Gastrocnemius medialis (tissue), 4 donors: ENCODE results near the gene NTM.

Experiments used
- POLR2A ChIP-seq, 2 donors: fragments of 450-650 bp; IDR thresholded peaks; one replicate each; pipeline ENCODE4 v1.6.1; 2017; ENCODE audit warnings: antibody characterized with exemption in 2 of 2, mild to moderate bottlenecking in 2 of 2, moderate library complexity in 2 of 2
- TF ChIP-seq, protein P1 (sequence below), 5 experiments: fragments of 450-650 bp in 3 of 5; fragments of 200-600 bp in 2 of 5; sonication (generic) in 2 of 5; IDR thresholded peaks in 4 of 5; conservative IDR thresholded peaks in 1 of 5; 1 replicate in 4 of 5; 2 replicates in 1 of 5; pipeline ENCODE4 v1.5.1; 2016 to 2019; ENCODE audit warnings: antibody characterized with exemption in 5 of 5, mild to moderate bottlenecking in 3 of 5, moderate library complexity in 3 of 5

DNA sequence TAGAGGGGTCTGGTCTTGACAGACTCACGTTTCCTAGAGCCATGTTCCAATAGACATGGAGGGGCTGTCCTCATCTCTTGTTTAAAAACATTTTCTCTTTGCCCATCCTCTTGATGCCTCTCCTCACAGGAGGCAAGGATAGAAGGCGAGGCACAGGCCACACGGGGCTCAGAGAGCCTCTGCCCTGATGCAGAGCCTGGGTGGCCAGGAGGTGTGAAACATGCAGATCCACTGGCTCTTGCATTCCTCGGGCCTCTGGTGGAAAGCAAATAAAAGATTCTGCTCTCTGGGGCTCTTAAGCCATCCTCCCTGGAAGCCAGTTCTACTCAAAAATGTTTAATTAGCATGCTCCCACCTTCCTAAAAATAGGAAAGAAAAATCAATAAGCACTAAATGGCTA, 43.6 kb upstream of the NTM start:
- TF ChIP-seq, protein P1, sequence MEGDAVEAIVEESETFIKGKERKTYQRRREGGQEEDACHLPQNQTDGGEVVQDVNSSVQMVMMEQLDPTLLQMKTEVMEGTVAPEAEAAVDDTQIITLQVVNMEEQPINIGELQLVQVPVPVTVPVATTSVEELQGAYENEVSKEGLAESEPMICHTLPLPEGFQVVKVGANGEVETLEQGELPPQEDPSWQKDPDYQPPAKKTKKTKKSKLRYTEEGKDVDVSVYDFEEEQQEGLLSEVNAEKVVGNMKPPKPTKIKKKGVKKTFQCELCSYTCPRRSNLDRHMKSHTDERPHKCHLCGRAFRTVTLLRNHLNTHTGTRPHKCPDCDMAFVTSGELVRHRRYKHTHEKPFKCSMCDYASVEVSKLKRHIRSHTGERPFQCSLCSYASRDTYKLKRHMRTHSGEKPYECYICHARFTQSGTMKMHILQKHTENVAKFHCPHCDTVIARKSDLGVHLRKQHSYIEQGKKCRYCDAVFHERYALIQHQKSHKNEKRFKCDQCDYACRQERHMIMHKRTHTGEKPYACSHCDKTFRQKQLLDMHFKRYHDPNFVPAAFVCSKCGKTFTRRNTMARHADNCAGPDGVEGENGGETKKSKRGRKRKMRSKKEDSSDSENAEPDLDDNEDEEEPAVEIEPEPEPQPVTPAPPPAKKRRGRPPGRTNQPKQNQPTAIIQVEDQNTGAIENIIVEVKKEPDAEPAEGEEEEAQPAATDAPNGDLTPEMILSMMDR (IDR thresholded peaks at IDR 0.05 in 4 of 5, conservative IDR thresholded peaks at IDR 0.05 in 1 of 5) = no peak
- no peak for TF ChIP-seq POLR2A (IDR thresholded peaks at IDR 0.05)
